ENCODE results near the gene COL4A4.

DNA sequence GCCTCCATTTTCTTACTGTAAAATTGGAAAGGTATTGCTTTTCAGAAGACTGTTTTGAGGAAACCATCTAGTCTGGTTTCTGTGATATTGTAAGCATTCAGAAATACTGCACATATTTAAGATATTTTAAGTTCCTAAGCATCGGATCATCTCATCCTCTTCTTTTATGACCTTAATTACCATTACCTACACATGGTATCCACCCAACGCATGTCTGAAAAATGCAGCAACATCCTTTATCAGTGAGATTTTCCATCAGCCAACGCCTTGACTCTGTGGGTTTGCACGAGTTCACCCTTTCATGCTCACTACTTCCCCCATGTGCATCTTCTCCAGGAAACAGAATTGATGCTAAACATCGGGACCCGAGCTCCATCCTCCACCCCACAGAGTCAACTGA is 84.3 kb downstream of the COL4A4 start:
- TF ChIP-seq, protein P1, sequence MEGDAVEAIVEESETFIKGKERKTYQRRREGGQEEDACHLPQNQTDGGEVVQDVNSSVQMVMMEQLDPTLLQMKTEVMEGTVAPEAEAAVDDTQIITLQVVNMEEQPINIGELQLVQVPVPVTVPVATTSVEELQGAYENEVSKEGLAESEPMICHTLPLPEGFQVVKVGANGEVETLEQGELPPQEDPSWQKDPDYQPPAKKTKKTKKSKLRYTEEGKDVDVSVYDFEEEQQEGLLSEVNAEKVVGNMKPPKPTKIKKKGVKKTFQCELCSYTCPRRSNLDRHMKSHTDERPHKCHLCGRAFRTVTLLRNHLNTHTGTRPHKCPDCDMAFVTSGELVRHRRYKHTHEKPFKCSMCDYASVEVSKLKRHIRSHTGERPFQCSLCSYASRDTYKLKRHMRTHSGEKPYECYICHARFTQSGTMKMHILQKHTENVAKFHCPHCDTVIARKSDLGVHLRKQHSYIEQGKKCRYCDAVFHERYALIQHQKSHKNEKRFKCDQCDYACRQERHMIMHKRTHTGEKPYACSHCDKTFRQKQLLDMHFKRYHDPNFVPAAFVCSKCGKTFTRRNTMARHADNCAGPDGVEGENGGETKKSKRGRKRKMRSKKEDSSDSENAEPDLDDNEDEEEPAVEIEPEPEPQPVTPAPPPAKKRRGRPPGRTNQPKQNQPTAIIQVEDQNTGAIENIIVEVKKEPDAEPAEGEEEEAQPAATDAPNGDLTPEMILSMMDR (IDR thresholded peaks at IDR 0.05; ENCODE audit: poor library complexity), result no peak
- no peak for TF ChIP-seq EZH2 (IDR thresholded peaks at IDR 0.05; ENCODE audit: borderline replicate concordance)
